ENCODE measurements around the gene AGAP1. TPM values are rescaled to one million over a fixed set of nuclear protein-coding genes. Genes with fewer than 3 reads are reported as not detected.

Gene AGAP1
- total RNA-seq, 4 donors from 2014 or later = 5.3 to 30.6 (median 19.2) TPM

DNA sequence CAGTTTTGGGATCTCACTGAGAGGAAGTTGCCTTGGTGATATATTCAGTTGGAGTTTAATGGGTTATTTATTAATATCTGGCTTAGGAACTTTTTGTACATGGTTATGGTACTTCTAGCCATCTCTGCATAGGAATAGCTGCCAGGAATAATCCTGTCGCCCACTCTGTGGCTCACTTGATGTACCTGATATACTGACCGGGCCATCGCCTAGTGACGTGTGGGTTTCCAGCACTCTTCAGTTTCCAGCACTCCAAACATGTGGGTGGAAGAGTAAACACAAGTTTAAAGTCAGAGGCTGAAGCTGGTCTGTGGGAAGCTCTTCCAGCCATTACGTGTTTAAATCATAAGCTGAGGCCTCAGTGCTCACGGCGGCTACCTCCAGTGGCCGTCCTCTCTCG is 44.3 kb upstream of the AGAP1 start:
- Histone ChIP-seq H3K27me3 (no peaks in the 10 kb centered on the region), H3K4me1 (no peaks in the 10 kb centered on the region), H3K27ac (no peak overlapping the region), H3K4me3 (no peak overlapping the region), H3K9me3 (no peaks in the 10 kb centered on the region), H3K36me3 (no peaks in the 10 kb centered on the region)
- TF ChIP-seq, protein P1, sequence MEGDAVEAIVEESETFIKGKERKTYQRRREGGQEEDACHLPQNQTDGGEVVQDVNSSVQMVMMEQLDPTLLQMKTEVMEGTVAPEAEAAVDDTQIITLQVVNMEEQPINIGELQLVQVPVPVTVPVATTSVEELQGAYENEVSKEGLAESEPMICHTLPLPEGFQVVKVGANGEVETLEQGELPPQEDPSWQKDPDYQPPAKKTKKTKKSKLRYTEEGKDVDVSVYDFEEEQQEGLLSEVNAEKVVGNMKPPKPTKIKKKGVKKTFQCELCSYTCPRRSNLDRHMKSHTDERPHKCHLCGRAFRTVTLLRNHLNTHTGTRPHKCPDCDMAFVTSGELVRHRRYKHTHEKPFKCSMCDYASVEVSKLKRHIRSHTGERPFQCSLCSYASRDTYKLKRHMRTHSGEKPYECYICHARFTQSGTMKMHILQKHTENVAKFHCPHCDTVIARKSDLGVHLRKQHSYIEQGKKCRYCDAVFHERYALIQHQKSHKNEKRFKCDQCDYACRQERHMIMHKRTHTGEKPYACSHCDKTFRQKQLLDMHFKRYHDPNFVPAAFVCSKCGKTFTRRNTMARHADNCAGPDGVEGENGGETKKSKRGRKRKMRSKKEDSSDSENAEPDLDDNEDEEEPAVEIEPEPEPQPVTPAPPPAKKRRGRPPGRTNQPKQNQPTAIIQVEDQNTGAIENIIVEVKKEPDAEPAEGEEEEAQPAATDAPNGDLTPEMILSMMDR (IDR thresholded peaks at IDR 0.05) = no peak
- TF ChIP-seq POLR2A (IDR thresholded peaks at IDR 0.05) = no peak
- intact Hi-C loops (cut with DNase I; ENCODE audit: low total_unique reads) = no loop called here
- no peak for DNase-seq

DNA sequence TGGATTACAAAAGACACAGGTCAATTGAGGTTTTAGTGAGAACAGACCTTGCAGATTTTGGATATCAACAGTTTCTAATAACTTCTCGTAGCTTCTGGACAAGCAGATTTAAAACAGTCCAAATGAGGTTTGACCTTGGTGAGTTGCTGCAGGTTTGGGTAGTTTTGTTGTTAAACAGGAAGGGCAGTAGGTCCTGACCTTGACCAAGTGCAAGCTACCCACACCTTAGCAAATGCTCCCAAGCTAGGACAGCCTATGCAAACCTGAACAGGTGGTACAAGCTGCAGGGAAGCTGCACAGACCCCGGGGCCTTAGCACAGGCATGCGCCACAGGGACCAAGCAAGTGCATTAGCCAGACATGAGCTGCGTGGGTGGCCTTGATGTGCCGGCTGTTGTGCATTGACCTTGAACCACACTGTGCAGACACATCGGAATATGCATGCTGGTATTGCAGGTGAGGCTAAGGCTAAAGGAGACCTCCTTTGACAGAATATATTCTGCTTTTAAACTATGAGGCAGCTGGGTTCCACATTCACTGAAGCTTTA is 40.2 kb upstream of the AGAP1 start:
- intact Hi-C loops (cut with DNase I; ENCODE audit: low total_unique reads) = no loop called here
- Histone ChIP-seq H3K4me1 (no peaks in the 10 kb centered on the region), H3K4me3 (no peak overlapping the region), H3K27me3 (no peaks in the 10 kb centered on the region), H3K36me3 (no peaks in the 10 kb centered on the region), H3K9me3 (no peaks in the 10 kb centered on the region), H3K27ac (no peak overlapping the region)
- DNase-seq = no peak
- TF ChIP-seq, protein P1 (IDR thresholded peaks at IDR 0.05) = no peak
- no peak for TF ChIP-seq POLR2A (IDR thresholded peaks at IDR 0.05)

DNA sequence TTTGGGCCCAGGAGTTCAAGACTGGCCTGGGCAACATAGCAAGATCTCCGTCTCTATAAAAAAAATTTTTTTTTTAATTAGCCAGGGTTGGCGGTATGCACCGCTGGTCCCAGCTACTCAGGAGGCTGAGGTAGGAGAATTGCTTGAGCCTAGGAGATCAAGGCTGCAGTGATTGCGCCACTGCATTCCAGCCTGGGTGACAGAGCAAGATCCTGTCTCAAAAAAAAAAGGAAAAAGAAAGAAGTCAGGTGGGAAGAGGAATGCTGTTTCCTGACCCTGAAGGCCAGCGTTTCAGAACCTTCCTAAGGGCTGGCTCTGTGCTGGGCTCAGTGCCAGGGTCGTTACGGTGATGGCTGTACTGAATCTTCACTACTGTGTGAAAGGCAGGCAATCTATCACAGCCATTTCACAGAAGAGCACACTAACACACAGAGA is 35.0 kb upstream of the AGAP1 start:
- Histone ChIP-seq H3K27ac (no peak overlapping the region), H3K4me3 (no peak overlapping the region), H3K4me1 (no peaks in the 10 kb centered on the region), H3K9me3 (no peaks in the 10 kb centered on the region), H3K27me3 (no peaks in the 10 kb centered on the region), H3K36me3 (no peaks in the 10 kb centered on the region)
- intact Hi-C loops (cut with DNase I; ENCODE audit: low total_unique reads) = no loop called here
- no peak for DNase-seq
- TF ChIP-seq POLR2A (IDR thresholded peaks at IDR 0.05) = no peak
- TF ChIP-seq, protein P1 (IDR thresholded peaks at IDR 0.05) = no peak

DNA sequence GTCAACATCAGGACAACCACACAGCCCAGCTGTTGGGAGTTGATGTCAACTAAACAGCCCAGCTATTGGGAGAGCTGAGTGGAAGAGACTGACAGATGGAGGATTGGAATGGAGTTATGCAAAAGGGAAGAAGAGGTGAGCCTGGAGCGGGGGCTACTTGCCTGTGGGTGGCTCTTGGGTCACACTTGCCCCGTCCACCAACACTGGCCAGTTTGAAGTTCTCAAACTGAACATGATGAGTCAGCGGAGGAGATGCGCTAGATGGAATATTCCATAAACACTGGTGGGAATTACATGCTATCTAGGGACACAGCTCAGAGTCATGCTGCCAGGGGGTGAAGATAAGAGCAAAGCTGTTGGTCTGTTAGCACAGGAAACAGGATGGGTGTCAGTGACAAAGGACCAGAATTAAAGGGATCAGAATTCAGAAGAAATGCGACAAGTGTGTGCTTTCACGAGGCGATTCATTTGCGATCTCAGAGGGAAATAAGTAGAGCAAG is 33.2 kb upstream of the AGAP1 start:
- Histone ChIP-seq H3K27ac (no peak overlapping the region), H3K4me3 (no peak overlapping the region), H3K27me3 (no peaks in the 10 kb centered on the region), H3K9me3 (no peaks in the 10 kb centered on the region), H3K4me1 (no peaks in the 10 kb centered on the region), H3K36me3 (no peaks in the 10 kb centered on the region)
- TF ChIP-seq, protein P1 (IDR thresholded peaks at IDR 0.05) = no peak
- TF ChIP-seq POLR2A (IDR thresholded peaks at IDR 0.05) = no peak
- intact Hi-C loops (cut with DNase I; ENCODE audit: low total_unique reads) = no loop called here
- DNase-seq = no peak

DNA sequence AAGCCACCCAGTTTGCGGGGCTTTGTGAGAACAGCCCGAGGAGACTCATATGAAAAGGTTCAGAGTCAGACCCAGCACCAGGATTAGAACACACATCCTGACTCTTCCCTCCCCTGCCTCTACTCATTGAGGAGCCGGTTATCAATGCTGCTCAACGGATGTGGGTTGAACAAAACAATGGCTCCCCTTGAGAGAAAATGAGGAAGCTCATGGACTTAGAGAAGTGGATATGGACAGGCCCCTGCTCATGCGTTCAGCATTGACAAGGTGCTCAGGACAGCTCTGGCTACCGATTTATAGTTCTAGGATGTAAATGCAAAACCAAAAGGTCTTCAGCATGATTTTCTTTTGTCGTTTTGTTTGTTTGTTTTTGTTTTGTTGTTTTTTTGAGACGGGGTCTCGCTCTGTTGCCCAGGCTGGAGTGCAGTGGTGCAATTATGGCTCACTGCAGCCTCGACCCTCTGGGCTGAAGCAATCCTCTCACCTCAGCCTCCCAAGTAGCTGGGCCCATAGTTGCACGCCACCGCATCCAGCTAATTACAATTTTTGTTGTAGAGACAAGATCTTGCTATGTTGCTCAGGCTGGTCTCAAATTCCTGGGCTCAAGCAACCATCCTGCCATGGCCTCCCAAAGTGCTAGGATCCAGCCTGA is 32.0 kb upstream of the AGAP1 start:
- no peak overlapping the region for H3K4me3 ChIP-seq
- H3K9me3 ChIP-seq = no peaks in the 10 kb centered on the region
- DNase-seq = no peak
- TF ChIP-seq POLR2A (IDR thresholded peaks at IDR 0.05) = no peak
- TF ChIP-seq, protein P1 (IDR thresholded peaks at IDR 0.05) = no peak
- no peaks in the 10 kb centered on the region for H3K36me3 ChIP-seq
- H3K27me3 ChIP-seq = no peaks in the 10 kb centered on the region
- intact Hi-C loops (cut with DNase I; ENCODE audit: low total_unique reads) = no loop called here
- H3K4me1 ChIP-seq = no peaks in the 10 kb centered on the region
- H3K27ac ChIP-seq = no peak overlapping the region

Measured in uterus (tissue), 4 donors.